Type B pancreatic cell (in vitro differentiated cells): ENCODE results near the gene LRMDA. TPM values are rescaled to one million over a fixed set of nuclear protein-coding genes. Genes with fewer than 3 reads are reported as not detected.

Experiments
- DNase-seq: peaks from one replicate; pipeline ENCODE4 v3.0.0; 2021; ENCODE audit warnings: mixed read lengths; ENCODE audit not compliant: unreplicated experiment; ENCODE audit errors: extremely low spot score
- H3K27ac Mint-ChIP-seq: 2 replicates; pipeline ENCODE4 v1.8.0; 2021; ENCODE audit warnings: mild to moderate bottlenecking, mixed read lengths
- H3K27me3 Mint-ChIP-seq: 2 replicates; pipeline ENCODE4 v1.8.0; 2021; ENCODE audit warnings: mixed read lengths
- H3K36me3 Mint-ChIP-seq: 2 replicates; pipeline ENCODE4 v1.8.0; 2021; ENCODE audit warnings: mixed read lengths
- H3K4me1 Mint-ChIP-seq: one replicate; pipeline ENCODE4 v1.8.0; 2021; ENCODE audit warnings: mixed read lengths; ENCODE audit not compliant: unreplicated experiment
- H3K4me3 Mint-ChIP-seq: 2 replicates; pipeline ENCODE4 v1.8.0; 2021; ENCODE audit warnings: mild to moderate bottlenecking, mixed read lengths
- H3K9me3 Mint-ChIP-seq: 2 replicates; pipeline ENCODE4 v1.8.0; 2021; ENCODE audit warnings: mixed read lengths
- CTCF ChIP-seq: fragments of 200-600 bp; sonication (generic); conservative IDR thresholded peaks from 2 replicates; pipeline ENCODE4 v1.5.0; 2021; ENCODE audit warnings: antibody characterized with exemption, mild to moderate bottlenecking
- long read RNA-seq: library from polyadenylated mRNA; unstranded; transcript quantifications from one replicate; pipeline ENCODE4 v2.0.0, GENCODE V29; 2020
- total RNA-seq: library from RNA; stranded (reverse); gene quantifications from 2 replicates; pipeline ENCODE4 v1.2.1, GENCODE V29; 2021; ENCODE audit warnings: low replicate concordance

Gene LRMDA
- 0.62 and 2.0 TPM in 2 replicates for total RNA-seq
- long read RNA-seq, partial matches to known transcripts, result 0 of 1 reads
- long read RNA-seq, other reads (novel, unspliced or antisense), result 1 of 1 reads

GRCh38 chr10:75431180-75432111 lies at the start of gene LRMDA:
TSS of gene LRMDA (plus strand) at chr10:75431624.
- no peak for TF ChIP-seq CTCF
- no peak for DNase-seq
- Mint-ChIP-seq H3K27ac (peak within 1 kb of the TSS; percentile 65), H3K36me3 (no peaks in the 10 kb centered on the region), H3K9me3 (no peaks in the 10 kb centered on the region), H3K4me3 (peak within 1 kb of the TSS; percentile 86), H3K4me1 (peaks cover 32% of the 10 kb centered on the region), H3K27me3 (peaks cover 57% of the 10 kb centered on the region)

GRCh38 chr10:75386128-75386527 lies 45.3 kb upstream of the LRMDA start:
- Mint-ChIP-seq H3K36me3 (peaks cover 31% of the 10 kb centered on the region), H3K4me3 (no peak overlapping the region), H3K9me3 (peaks cover 23% of the 10 kb centered on the region), H3K4me1 (no peaks in the 10 kb centered on the region), H3K27ac (no peak overlapping the region), H3K27me3 (peaks cover 33% of the 10 kb centered on the region)
- no peak for DNase-seq
- no peak for TF ChIP-seq CTCF

- no peaks in the 10 kb centered on the region for H3K4me1 Mint-ChIP-seq
- peaks cover 43% of the 10 kb centered on the region for H3K36me3 Mint-ChIP-seq
- peaks cover 40% of the 10 kb centered on the region for H3K27me3 Mint-ChIP-seq
- TF ChIP-seq CTCF, result no peak
- no peak for DNase-seq
- H3K9me3 Mint-ChIP-seq, result peaks cover 18% of the 10 kb centered on the region
- H3K27ac Mint-ChIP-seq, result no peak overlapping the region
- no peak overlapping the region for H3K4me3 Mint-ChIP-seq
Observed at GRCh38 chr10:75388082-75388481, 43.3 kb upstream of the LRMDA start.

GRCh38 chr10:75390178-75390577 lies 41.2 kb upstream of the LRMDA start:
- no peak for TF ChIP-seq CTCF
- H3K9me3 Mint-ChIP-seq, result peaks cover 18% of the 10 kb centered on the region
- DNase-seq, result no peak
- no peak overlapping the region for H3K27ac Mint-ChIP-seq
- H3K4me3 Mint-ChIP-seq, result no peak overlapping the region
- peaks cover 43% of the 10 kb centered on the region for H3K36me3 Mint-ChIP-seq
- peaks cover 49% of the 10 kb centered on the region for H3K27me3 Mint-ChIP-seq
- H3K4me1 Mint-ChIP-seq, result peaks cover 11% of the 10 kb centered on the region

GRCh38 chr10:75392271-75392670 lies 39.2 kb upstream of the LRMDA start:
- TF ChIP-seq CTCF, result no peak
- Mint-ChIP-seq H3K27ac (no peak overlapping the region), H3K9me3 (peaks cover 4% of the 10 kb centered on the region), H3K27me3 (peaks cover 44% of the 10 kb centered on the region), H3K4me1 (peaks cover 12% of the 10 kb centered on the region), H3K36me3 (peaks cover 30% of the 10 kb centered on the region), H3K4me3 (peak overlapping the region; percentile 51)
- no peak for DNase-seq
